Hippocampal formation (tissue), 2 donors: ENCODE results near the gene PTPRF.
"Not testable (repeated sequence)": the region's sequence is repeated elsewhere in the genome, so short reads cannot be mapped to it uniquely, and the experiment has no call there.

Experiments used
- DNase-seq, 2 donors: peaks; one replicate each; lab custom pipeline; 2025; lab: John Stamatoyannopoulos, UW

The PTPRF gene

DNA sequence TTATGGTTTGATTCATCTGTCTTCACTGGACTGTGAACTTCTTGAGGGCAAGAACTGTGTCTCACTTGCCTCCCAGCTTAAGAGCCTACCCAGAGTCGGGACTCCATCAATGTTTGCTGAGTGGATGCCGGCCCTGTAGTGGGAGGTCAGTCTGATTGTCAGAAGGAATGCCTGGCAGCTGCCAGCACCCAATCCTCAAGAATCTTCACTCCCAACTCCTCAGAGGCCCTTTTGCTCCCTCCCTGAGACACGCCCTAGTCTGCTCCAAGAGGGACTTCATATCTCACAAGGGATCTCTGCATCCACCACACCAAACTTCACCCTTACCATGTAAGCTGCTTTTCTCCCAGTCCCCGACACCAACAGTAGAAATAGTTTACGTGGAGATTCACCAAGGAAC is 104.0 kb downstream of the PTPRF start:
- no peak for DNase-seq

- DNase-seq: no peak
Measured at GRCh38 chr1:43636006-43636641, 105.4 kb downstream of the PTPRF start.

DNA sequence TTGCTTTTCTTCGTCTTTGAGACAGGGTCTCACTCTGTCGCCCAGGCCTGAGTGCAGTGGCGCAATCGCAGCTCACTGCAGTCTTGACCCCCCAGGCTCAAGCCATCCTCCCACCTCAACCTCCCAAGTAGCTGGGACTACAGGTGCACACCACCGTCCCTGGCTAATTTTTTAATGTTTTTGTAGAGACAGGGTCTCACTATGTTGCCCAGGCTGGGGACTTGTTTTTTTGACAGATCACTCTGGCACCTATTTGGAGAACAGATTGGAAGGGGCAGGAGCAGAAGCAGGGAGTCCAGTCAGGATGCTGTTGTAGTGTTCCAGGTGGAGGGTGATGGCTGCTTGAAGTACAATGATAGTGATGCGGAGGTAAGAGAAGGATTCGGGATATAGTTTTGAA is 106.6 kb downstream of the PTPRF start:
- no peak for DNase-seq

DNA sequence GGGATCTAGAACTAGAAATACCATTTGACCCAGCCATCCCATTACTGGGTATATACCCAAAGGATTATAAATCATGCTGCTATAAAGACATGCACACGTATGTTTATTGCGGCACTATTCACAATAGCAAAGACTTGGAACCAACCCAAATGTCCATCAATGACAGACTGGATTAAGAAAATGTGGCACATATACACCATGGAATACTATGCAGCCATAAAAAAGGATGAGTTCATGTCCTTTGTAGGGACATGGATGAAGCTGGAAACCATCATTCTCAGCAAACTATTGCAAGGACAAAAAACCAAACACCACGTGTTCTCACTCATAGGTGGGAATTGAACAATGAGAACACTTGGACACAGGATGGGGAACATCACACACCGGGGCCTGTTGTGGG is 107.7 kb downstream of the PTPRF start:
- not testable (repeated sequence) for DNase-seq

DNA sequence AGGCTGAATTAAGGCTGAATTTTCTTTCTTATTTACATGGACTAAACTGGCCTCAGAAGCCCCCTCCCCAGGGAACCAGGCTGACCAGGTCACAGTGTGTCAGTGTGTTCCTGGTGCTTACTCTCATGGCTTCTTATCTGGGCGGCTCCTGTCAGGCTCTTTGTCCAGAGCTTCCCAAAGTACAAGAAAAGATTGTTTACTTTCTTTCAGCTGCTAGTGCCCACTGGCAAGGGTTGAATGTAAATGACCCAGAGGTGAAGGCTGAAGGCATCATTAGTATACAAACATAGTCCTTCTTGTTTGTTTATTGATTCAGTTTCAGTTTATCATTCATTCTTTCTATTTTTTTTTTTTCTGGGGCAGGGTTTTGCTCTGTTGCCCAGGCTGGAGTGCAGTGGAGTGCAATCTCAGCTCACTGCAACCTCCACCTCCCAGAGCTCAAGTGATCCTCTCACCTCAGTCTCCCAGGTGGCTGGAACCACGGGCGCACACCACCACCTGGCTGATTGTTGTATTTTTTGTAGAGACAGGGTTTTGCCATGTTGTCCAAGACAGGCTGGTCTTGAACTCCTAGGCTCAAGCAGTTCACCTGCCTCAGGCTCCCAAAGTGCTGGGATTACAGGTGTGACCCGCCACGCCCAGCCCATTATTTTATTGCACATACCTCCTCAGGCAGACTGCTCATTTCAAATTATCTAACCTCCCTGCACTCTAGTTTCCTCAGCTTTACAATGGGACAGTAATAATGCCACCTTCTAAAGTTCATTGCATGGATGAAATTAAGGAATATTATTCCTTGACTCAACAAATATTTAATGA is 109.5 kb downstream of the PTPRF start:
- DNase-seq: no peak

DNA sequence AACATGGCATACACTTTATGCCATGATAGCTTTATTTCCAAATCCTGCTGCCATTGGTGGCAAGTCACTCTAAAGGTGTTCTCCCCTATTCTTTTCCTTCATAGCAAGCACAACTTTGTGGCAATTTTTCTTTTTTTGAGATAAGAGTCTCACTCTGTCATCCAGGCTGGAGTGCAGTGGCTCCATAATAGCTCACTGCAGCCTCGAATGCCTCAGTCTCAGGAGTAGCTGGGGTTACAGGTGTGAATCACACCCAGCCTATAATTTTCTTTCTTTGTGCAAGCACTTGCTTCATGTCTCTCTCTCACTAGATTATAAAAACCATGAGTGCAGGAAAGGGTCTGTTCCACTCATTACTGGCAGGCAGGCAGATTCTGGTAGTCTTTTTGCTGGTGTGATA is 113.9 kb downstream of the PTPRF start:
- no peak for DNase-seq

DNA sequence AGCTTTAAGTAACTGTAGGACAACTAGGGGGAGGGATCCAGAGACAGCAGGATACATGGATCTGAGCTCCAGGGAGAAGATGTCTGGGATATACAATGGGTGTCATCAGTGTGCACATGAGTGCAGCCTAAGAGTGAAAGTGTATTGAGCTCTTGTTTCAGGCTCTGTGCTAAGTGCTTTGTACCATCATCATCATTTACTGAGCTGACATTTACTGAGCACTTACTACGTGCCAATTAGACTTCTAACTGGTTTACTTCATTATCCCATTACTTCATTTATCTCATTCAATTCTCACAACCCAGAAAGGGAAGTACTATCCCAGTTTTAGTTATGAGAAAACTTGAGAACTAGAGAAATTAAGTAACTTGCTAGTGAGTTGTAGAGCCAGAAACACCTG is 114.8 kb downstream of the PTPRF start:
- no peak for DNase-seq

DNA sequence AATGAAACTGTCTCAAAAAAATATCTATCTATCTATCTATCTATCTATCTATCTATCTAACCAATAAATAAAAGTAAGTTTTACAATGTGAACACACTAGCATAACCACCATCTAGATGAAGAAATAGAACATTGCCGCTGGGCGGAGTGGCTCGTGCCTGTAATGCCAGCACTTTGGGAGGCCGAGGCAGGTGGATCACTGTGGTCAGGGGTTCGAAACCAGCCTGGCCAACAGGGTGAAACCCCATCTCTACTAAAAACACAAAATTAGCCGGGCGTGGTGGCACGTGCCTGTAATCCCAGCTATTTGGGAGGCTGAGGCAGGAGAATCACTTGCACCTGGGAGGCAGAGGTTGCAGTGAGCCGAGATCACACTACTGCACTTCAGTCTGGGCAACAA is 116.6 kb downstream of the PTPRF start:
- DNase-seq: not testable (repeated sequence)

DNA sequence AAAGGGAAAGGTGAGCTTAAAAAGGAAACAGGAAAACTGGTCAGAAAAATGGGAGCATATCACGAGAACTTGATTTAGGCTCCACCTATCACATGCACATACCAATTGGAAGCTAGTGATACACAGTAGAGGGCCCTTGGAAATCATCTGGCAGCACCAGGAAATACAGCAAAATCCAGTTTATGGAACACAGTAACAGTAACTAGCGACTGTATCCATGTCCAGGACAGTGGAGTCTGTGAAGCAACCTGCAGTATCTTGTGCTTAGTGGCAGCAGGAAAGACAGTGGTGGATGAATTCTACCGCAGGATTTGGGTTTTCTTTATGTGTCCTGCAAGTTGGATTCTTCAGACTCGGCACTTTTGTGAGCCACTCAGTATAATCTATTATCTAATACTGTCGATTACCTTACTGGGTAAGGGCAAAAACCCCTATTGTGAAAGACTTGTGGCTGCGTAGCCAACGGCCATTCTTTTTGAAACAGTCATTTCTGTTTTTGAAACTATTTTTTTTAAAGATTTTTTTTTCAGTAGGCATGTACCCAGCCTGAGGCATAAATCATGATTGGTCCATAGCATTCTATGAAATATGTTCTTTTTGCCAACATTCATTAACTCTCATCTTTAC is 117.7 kb downstream of the PTPRF start:
- no peak for DNase-seq

- no peak for DNase-seq
Measured at GRCh38 chr1:43648876-43649477, 118.3 kb downstream of the PTPRF start.

DNA sequence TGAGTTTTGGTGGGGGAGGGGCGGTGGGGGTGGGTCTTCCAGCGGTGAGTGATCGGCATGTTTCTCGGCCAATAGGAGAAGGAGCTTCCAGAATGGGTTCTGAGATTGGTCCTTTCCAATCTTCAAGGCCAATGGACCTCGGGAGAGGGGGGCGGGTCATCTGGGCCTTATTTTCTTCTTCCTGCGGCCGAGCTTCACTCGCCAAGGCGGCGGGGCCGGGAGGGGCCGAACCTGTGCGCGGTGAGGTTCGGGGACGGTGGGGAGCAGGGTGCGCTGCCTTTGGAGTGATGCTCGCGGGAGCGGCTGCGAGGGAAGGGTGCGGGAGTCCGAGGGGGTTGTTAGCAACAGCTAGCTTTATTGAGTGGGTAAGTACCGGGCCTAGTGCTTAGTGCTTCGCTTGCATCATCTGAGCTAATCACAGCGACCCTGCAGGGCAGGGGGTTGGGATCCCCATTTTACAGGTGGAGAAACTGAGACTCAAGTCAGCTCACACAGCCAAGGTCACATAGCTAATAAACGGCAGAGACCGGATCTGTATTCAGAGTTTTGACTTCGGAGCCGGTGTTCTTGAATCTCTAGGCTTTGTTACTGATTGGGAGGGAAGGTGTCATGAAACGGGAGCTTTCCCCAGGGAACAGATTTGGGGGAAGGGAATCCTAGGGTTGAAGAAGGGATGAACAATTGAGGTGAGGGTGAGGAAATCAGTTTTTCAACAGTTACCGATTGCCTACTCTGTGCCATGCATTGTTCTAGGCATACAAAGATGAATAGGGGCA is 119.8 kb downstream of the PTPRF start:
- DNase-seq: peak; percentile 93 to 96

DNA sequence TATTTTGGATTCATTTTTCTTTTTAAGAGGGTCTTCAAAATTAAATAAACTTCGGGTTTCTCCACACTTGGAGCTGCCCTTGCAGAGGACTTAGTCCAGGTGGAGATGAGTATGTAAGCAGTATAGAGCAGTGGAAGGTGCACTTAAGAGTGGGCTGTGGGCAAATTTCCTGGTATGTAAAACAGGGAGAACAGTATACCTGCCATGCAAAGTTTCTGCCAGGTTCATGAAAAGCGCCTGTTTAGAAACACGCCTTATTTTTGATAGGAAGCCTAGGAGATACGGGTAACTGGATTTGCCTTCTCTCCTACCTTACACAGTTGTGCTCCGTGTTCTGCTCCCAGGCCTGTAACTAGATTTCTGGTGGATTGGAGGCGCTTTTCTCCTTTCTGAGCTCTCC is 120.5 kb downstream of the PTPRF start:
- no peak for DNase-seq

DNA sequence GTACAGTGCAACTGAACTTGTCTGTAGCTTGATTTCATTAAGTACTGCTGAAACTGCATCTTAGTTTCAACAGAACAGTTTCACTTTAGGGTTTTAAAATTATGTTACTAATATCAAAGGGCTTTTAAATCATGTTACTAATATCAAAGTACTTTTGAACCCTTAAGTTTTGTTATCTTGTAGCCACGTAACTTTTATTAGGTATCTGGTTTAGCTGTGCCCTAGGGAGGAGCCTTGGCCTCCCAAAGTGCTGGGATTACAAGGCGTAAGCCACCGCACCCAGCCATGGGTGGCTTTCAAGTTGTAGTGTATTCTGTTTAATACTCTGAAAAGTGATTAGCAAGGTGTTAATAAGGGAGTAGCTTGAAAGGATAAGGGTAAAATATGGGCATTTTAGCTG is 121.2 kb downstream of the PTPRF start:
- no peak for DNase-seq

DNA sequence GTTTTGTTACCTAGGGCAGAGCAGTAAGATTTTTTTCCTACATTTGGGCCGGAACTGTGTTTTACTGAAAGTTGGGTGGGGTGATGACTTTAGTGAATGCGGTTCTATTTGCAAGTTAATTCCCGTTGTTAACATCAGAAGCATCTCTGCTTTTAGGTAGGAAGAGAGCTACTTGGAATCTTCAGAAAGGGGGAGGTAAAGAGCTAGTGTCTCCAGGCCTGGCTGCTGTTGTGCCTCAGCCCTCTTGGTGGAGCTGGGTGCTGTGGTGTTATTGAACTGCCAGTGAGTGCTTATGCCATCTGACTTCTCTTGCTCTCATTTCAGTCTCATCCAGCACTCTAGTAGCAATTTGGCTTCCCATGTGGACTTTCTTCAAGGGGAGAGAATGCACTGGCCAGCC is 122.7 kb downstream of the PTPRF start:
- DNase-seq: peak in 1 of 2 donors; percentile 29

DNA sequence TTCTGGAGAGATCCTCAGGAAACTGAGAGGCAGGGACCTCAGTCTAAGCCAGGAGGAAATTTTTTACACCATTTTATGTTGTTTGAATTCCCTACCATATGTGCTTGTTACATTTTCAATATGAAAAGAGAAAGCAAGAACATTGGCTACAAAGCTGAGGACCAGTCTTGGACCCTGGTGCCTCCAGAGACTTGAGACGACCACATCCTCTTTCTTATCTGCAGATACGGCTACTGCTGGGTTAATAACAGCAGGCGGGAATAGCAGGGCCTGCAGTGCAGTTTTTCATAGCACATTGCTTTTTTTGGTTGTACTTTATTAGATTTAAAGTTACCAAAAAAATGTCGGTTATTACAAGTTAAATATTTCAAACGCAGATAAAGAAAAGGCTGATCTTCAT is 123.2 kb downstream of the PTPRF start:
- DNase-seq: no peak

DNA sequence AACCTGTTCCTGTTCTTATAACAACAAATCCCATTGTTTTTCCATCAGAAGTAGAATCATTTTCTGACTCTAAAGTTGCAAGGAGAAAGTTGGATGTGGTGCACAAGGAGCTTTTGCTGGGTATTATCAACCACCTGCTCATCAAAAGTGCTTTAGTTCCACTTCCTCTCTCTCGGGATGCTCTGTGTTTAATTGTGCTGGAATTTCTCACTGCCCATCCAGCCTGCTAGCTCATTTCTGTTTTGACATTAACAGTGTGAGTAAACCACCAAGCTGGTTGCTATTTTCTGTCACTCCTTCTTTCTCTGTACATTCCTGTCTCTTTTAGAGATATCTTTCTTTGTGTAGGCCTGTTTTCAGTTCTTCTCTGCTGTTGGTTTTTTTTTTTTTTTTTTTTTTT is 125.3 kb downstream of the PTPRF start:
- DNase-seq: no peak

GRCh38 chr1:43659212-43660166 is 128.8 kb downstream of the PTPRF start:
- DNase-seq: no peak

DNA sequence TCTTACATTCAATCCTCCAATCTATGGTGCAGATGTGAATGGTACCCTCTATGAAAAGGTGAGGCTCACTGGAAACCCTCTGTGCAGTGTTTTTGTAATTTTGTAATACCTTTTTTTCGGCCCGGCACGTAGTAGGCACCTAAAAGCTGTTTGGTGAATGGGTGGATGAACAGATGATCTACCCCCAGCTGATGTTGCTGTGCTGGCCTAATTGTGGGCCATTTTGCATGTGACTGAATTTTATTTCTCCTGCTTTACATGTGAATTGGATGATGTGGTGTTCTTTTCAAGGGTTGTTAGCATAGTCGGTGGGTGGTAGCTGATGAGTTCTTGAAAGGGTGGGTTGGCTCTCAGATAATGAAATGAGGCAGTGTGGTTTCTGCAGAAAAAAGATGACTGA is 129.7 kb downstream of the PTPRF start:
- no peak for DNase-seq

DNA sequence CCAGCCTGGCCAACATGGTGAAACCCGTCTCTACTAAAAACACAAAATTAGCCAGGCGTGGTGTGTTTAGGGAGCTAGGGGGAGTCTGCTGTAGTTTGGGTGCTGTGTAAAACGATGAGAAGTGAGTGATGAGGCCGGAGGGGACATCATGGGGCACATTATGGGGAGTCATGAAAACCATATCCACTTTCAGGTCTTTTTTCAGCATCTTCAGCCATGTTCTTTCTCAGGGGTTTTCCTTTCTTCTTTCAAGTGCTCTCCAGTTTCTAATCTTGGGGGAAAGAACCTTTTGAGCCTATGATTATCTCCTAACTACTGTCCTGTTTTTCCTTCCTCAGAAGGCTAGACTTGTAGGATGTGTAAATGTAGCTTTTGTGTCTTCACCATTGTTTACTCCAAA is 133.7 kb downstream of the PTPRF start:
- no peak for DNase-seq

GRCh38 chr1:43666608-43667007 is 135.9 kb downstream of the PTPRF start:
- no peak for DNase-seq

DNA sequence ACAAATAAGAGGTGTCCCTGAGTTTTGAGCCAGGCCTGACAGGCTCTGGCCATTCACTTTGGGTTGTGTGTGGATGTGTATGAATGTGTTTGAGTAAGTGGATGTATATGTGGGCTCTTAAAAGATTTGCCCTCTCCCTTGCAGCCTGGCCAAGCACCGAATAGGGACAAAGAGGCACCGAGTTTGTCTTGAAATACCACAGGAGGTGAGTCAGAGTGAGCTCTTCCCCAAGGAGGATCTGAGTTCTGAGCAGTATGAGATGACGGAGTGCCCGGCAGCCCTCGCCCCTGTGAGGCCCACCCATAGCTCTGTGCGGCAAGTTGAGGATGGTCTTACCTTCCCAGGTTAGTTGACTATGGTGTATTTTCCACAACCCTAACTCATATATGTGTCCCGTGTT is 138.3 kb downstream of the PTPRF start:
- no peak for DNase-seq
